T-helper 2 cell (primary cell): ENCODE data around the gene CRTC2.
A peak's percentile ranks its signal among the peaks of the same experiment; 100 is the strongest.

ENCODE experiments used
- DNase-seq, 5 experiments: peaks; one replicate each; pipeline versions ENCODE4 v3.0.0 to v3.0.0-alpha.2; 2012 to 2022

Gene CRTC2

GRCh38 chr1:153973071-153973470 is 14.7 kb upstream of the CRTC2 start:
- no peak for DNase-seq

GRCh38 chr1:153970346-153970745 is 11.9 kb upstream of the CRTC2 start:
- no peak for DNase-seq

GRCh38 chr1:153968972-153969371 is 10.6 kb upstream of the CRTC2 start:
- DNase-seq: no peak

GRCh38 chr1:153968408-153968807 is 10.0 kb upstream of the CRTC2 start:
- DNase-seq: no peak

GRCh38 chr1:153968000-153968363 is 9.6 kb upstream of the CRTC2 start:
- DNase-seq: no peak

GRCh38 chr1:153967107-153967999 is 8.9 kb upstream of the CRTC2 start, which contains the start of gene CREB3L4:
Gene CREB3L4 (plus strand): TSS chr1:153967902. CDS start chr1:153968526, 624 bp downstream.
- peak in 4 of 5 experiments; percentile 75 to 98 (median 79) for DNase-seq

GRCh38 chr1:153963850-153964331 is 5.5 kb upstream of the CRTC2 start:
- DNase-seq: no peak

- DNase-seq: peak; percentile 89 to 94 (median 91)
These were observed 4.8 kb upstream of the CRTC2 start, which contains the start of gene SLC39A1 for GRCh38 chr1:153963030-153963849. Gene SLC39A1 (minus strand): TSS chr1:153963537. CDS start chr1:153962715, 822 bp downstream.

- DNase-seq: no peak
These were observed 3.9 kb upstream of the CRTC2 start for GRCh38 chr1:153962088-153963029.

- DNase-seq: no peak
These were observed 3.0 kb upstream of the CRTC2 start for GRCh38 chr1:153961421-153961820.

- DNase-seq: no peak
These were observed 1.8 kb upstream of the CRTC2 start for GRCh38 chr1:153960206-153960605.

- no peak for DNase-seq
These were observed 1.0 kb upstream of the CRTC2 start for GRCh38 chr1:153959454-153959853.

- DNase-seq: no peak
These were observed 499 bp upstream of the CRTC2 start for GRCh38 chr1:153958961-153959260.

GRCh38 chr1:153957744-153958110 is 685 bp downstream of the CRTC2 start:
- peak in 3 of 5 experiments; percentile 19 to 66 (median 65) for DNase-seq

- no peak for DNase-seq
These were observed 1.3 kb downstream of the CRTC2 start for GRCh38 chr1:153956997-153957715.

GRCh38 chr1:153954826-153955225 is 3.6 kb downstream of the CRTC2 start:
- DNase-seq: no peak

- no peak for DNase-seq
These were observed 4.5 kb downstream of the CRTC2 start for GRCh38 chr1:153953859-153954365.

- DNase-seq: no peak
These were observed 6.6 kb downstream of the CRTC2 start for GRCh38 chr1:153951801-153952200.

- no peak for DNase-seq
These were observed 7.2 kb downstream of the CRTC2 start for GRCh38 chr1:153951183-153951582.

GRCh38 chr1:153946622-153947241 is 11.7 kb downstream of the CRTC2 start, which contains the start of gene DENND4B:
Gene DENND4B (minus strand): TSS chr1:153946718. CDS start chr1:153944374, 2,344 bp downstream.
- peak; percentile 56 to 84 (median 64) for DNase-seq
